Measurements from ENCODE around the gene KIAA1217. TPM values are rescaled to one million over a fixed set of nuclear protein-coding genes. Genes with fewer than 3 reads are reported as not detected.

The KIAA1217 gene
- total and polyA plus RNA-seq, 8 donors: 11.9 to 36.7 (median 19.8) TPM

GRCh38 chr10:24168258-24169170 is 40.4 kb upstream of the KIAA1217 start:
- FAIRE-seq (no peak), ATAC-seq (peak; percentile 38 to 85 (median 68)), DNase-seq (no peak)
- no peaks in the 10 kb centered on the region for H3K27me3 ChIP-seq
- no peaks in the 10 kb centered on the region for H3K4me1 ChIP-seq
- 27 to 30% methylated on average over 5 of the region's 5 CpGs for WGBS, 2 donors
- no peak overlapping the region for H3K27ac ChIP-seq
- no peaks in the 10 kb centered on the region for H3K36me3 ChIP-seq
- intact Hi-C loops (cut with DNase I): no loop called here
- no peak overlapping the region for H3K4me3 ChIP-seq
- no peaks in the 10 kb centered on the region for H3K9me3 ChIP-seq
- TF ChIP-seq CTCF (IDR thresholded peaks at IDR 0.05): no peak

GRCh38 chr10:24170199-24170598 is 38.7 kb upstream of the KIAA1217 start:
- no peak overlapping the region for H3K27ac ChIP-seq
- no peaks in the 10 kb centered on the region for H3K36me3 ChIP-seq
- ATAC-seq (no peak), DNase-seq (no peak), FAIRE-seq (no peak)
- WGBS, 2 donors: 80 to 87% methylated on average over 5 of the region's 5 CpGs
- no peaks in the 10 kb centered on the region for H3K9me3 ChIP-seq
- no peaks in the 10 kb centered on the region for H3K4me1 ChIP-seq
- H3K27me3 ChIP-seq: no peaks in the 10 kb centered on the region
- TF ChIP-seq CTCF (IDR thresholded peaks at IDR 0.05): no peak
- intact Hi-C loops (cut with DNase I): no loop called here
- no peak overlapping the region for H3K4me3 ChIP-seq

GRCh38 chr10:24172909-24173308 is 36.0 kb upstream of the KIAA1217 start:
- TF ChIP-seq CTCF (IDR thresholded peaks at IDR 0.05): no peak
- no peaks in the 10 kb centered on the region for H3K27me3 ChIP-seq
- DNase-seq (no peak), ATAC-seq (no peak), FAIRE-seq (no peak)
- intact Hi-C loops (cut with DNase I): no loop called here
- whole genome bisulfite sequencing, 2 donors: 93 to 96% methylated on average over 3 of the region's 3 CpGs
- no peaks in the 10 kb centered on the region for H3K9me3 ChIP-seq
- H3K4me1 ChIP-seq: no peaks in the 10 kb centered on the region
- H3K4me3 ChIP-seq: no peak overlapping the region
- no peak overlapping the region for H3K27ac ChIP-seq
- H3K36me3 ChIP-seq: no peaks in the 10 kb centered on the region

GRCh38 chr10:24174014-24174413 is 34.9 kb upstream of the KIAA1217 start:
- ATAC-seq (no peak), DNase-seq (no peak), FAIRE-seq (no peak)
- intact Hi-C loops (cut with DNase I): no loop called here
- Histone ChIP-seq H3K27me3 (no peaks in the 10 kb centered on the region), H3K4me3 (no peak overlapping the region), H3K27ac (no peak overlapping the region), H3K4me1 (no peaks in the 10 kb centered on the region), H3K9me3 (no peaks in the 10 kb centered on the region), H3K36me3 (no peaks in the 10 kb centered on the region)
- 71 to 72% methylated on average over 2 of the region's 2 CpGs for WGBS, 2 donors
- no peak for TF ChIP-seq CTCF (IDR thresholded peaks at IDR 0.05)

GRCh38 chr10:24176658-24177057 is 32.3 kb upstream of the KIAA1217 start:
- no peak overlapping the region for H3K27ac ChIP-seq
- no peaks in the 10 kb centered on the region for H3K9me3 ChIP-seq
- intact Hi-C loops (cut with DNase I): no loop called here
- ATAC-seq: no peak
- H3K36me3 ChIP-seq: no peaks in the 10 kb centered on the region
- H3K4me1 ChIP-seq: no peaks in the 10 kb centered on the region
- H3K27me3 ChIP-seq: no peaks in the 10 kb centered on the region
- no peak for FAIRE-seq
- DNase-seq: peak in 1 of 6 donors; percentile 68
- 94 to 98% methylated on average over 19 of the region's 19 CpGs for WGBS, 2 donors
- no peak for TF ChIP-seq CTCF (IDR thresholded peaks at IDR 0.05)
- H3K4me3 ChIP-seq: no peak overlapping the region
